Endodermal cell (in vitro differentiated cells): ENCODE results near the gene SORL1-AS1.

ENCODE experiments used
- DNase-seq: peaks from one replicate; pipeline ENCODE4 v3.0.0-alpha.2; 2017
- H3K27ac ChIP-seq: 2 replicates; pipeline ENCODE4 v1.5.1; 2013; ENCODE audit warnings: mild to moderate bottlenecking, low read depth, low read length, moderate library complexity
- H3K27me3 ChIP-seq: 2 replicates; pipeline ENCODE4 v1.6.1; 2013; ENCODE audit warnings: mild to moderate bottlenecking, low read length, moderate library complexity; ENCODE audit not compliant: insufficient read depth, control insufficient read depth, poor library complexity, severe bottlenecking
- H3K36me3 ChIP-seq: 2 replicates; pipeline ENCODE4 v1.7.0; 2013; ENCODE audit warnings: mild to moderate bottlenecking, low read length, moderate library complexity; ENCODE audit not compliant: control insufficient read depth, insufficient read depth
- H3K4me1 ChIP-seq: one replicate; pipeline ENCODE4 v1.7.0; 2013; ENCODE audit warnings: low read length; ENCODE audit not compliant: control insufficient read depth, insufficient read depth
- H3K4me3 ChIP-seq: 2 replicates; pipeline ENCODE4 v1.5.1; 2013; ENCODE audit warnings: mild to moderate bottlenecking, low read length, moderate library complexity
- H3K9ac ChIP-seq: 2 replicates; pipeline ENCODE4 v1.6.1; 2013; ENCODE audit warnings: mild to moderate bottlenecking, low read length, moderate library complexity; ENCODE audit not compliant: poor library complexity, severe bottlenecking; ENCODE audit errors: extremely low read depth
- H3K9me3 ChIP-seq: 2 replicates; pipeline ENCODE4 v1.6.1; 2013; ENCODE audit warnings: mild to moderate bottlenecking, low read length, moderate library complexity; ENCODE audit not compliant: control insufficient read depth
- H3K27ac Mint-ChIP-seq: 2 replicates; pipeline ENCODE4 v1.8.0; 2020; ENCODE audit warnings: mixed read lengths
- H3K27me3 Mint-ChIP-seq: 2 replicates; pipeline ENCODE4 v1.8.0; 2021; ENCODE audit warnings: mild to moderate bottlenecking, mixed read lengths; ENCODE audit not compliant: insufficient read depth
- H3K36me3 Mint-ChIP-seq: 2 replicates; pipeline ENCODE4 v1.8.0; 2020; ENCODE audit warnings: low read depth, mixed read lengths
- H3K4me1 Mint-ChIP-seq: 2 replicates; pipeline ENCODE4 v1.8.0; 2020; ENCODE audit warnings: mixed read lengths
- H3K4me3 Mint-ChIP-seq: 2 replicates; pipeline ENCODE4 v1.8.0; 2020; ENCODE audit warnings: mild to moderate bottlenecking, moderate library complexity, mixed read lengths
- H3K9me3 Mint-ChIP-seq: 2 replicates; pipeline ENCODE4 v1.8.0; 2020; ENCODE audit warnings: mild to moderate bottlenecking, mixed read lengths
- WGBS, 2 experiments: methylation state at CpG; one replicate each; pipeline versions ENCODE4 v1.1.5 to v1.1.7; 2013; ENCODE audit warnings: missing lambda C conversion rate in 2 of 2, mixed read lengths in 1 of 2; ENCODE audit not compliant: insufficient coverage in 1 of 2, insufficient read length in 1 of 2; 5-methylcytosine and 5-hydroxymethylcytosine counted together
- TF ChIP-seq, protein P1 (sequence below): fragments of 200-600 bp; sonication (generic); conservative IDR thresholded peaks from 2 replicates; pipeline ENCODE4 v1.5.0; 2021; ENCODE audit warnings: antibody characterized with exemption, mild to moderate bottlenecking

The SORL1-AS1 gene

DNA sequence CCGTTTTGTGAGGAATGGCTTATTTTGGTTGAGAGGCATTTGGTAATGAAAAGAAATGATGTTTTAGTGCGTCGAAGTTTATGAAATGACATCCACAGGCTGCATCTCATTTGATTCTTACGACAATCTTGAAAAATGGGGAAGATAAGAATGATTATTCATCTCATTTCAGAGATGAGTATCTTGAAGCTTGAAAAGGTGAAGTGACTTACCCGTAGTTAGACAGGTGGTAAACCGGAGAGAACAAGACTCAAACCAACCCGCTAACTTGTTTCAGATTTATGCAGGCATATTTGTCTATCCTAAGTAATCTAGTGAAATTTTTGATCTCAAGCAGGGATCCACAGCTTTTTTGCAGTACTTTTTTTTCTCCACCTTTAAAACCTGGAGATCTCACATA, 9.1 kb upstream of the SORL1-AS1 start:
- no peak overlapping the region for H3K9ac ChIP-seq
- H3K4me3 ChIP-seq = no peak overlapping the region
- Mint-ChIP-seq H3K27me3 (no peaks in the 10 kb centered on the region), H3K4me1 (peaks cover 68% of the 10 kb centered on the region), H3K36me3 (no peaks in the 10 kb centered on the region), H3K9me3 (no peaks in the 10 kb centered on the region), H3K27ac (no peak overlapping the region), H3K4me3 (no peak overlapping the region)
- H3K27me3 ChIP-seq = no peaks in the 10 kb centered on the region
- H3K27ac ChIP-seq = no peak overlapping the region
- TF ChIP-seq, protein P1, sequence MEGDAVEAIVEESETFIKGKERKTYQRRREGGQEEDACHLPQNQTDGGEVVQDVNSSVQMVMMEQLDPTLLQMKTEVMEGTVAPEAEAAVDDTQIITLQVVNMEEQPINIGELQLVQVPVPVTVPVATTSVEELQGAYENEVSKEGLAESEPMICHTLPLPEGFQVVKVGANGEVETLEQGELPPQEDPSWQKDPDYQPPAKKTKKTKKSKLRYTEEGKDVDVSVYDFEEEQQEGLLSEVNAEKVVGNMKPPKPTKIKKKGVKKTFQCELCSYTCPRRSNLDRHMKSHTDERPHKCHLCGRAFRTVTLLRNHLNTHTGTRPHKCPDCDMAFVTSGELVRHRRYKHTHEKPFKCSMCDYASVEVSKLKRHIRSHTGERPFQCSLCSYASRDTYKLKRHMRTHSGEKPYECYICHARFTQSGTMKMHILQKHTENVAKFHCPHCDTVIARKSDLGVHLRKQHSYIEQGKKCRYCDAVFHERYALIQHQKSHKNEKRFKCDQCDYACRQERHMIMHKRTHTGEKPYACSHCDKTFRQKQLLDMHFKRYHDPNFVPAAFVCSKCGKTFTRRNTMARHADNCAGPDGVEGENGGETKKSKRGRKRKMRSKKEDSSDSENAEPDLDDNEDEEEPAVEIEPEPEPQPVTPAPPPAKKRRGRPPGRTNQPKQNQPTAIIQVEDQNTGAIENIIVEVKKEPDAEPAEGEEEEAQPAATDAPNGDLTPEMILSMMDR = no peak
- WGBS, 2 experiments = 98% methylated on average over 4 to 7 of the region's 7 CpGs
- no peaks in the 10 kb centered on the region for H3K36me3 ChIP-seq
- H3K9me3 ChIP-seq = no peaks in the 10 kb centered on the region
- peaks cover 9% of the 10 kb centered on the region for H3K4me1 ChIP-seq
- DNase-seq = no peak

DNA sequence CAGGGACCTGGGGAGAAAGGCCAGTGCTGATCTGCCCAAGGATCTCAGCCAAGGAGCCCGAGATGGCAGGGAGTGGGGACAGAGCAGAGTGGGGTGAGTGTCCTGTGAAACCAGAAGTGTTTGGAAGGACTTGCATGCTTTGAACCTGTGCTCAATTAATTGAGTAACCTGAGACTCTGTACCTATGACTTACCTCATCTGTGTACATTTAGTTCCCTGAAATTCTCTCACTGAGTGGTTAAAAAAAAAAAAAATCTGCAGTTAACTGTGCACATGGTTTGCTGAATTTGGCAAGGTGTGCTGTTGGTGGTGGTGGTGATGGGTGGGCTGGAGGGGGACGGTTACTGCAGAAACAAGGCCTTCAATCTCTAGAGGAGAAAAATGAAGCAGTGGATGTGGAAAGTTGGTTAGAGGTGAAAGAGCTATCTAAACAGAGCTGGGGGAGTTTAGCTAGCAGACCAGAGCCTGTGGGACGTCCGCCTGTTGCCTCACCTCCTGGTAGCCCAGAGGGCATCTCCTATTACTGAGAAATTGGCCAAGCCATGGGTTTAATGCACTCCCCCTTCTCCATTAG, 8.3 kb upstream of the SORL1-AS1 start:
- Histone ChIP-seq H3K27ac (no peak overlapping the region), H3K4me3 (no peak overlapping the region), H3K9me3 (no peaks in the 10 kb centered on the region), H3K9ac (no peak overlapping the region), H3K36me3 (no peaks in the 10 kb centered on the region), H3K4me1 (peaks cover 2% of the 10 kb centered on the region), H3K27me3 (no peaks in the 10 kb centered on the region)
- Mint-ChIP-seq H3K4me3 (no peak overlapping the region), H3K27ac (no peak overlapping the region), H3K36me3 (no peaks in the 10 kb centered on the region), H3K4me1 (peaks cover 69% of the 10 kb centered on the region), H3K9me3 (no peaks in the 10 kb centered on the region), H3K27me3 (no peaks in the 10 kb centered on the region)
- DNase-seq = no peak
- WGBS, 2 experiments = 81 to 100% methylated on average over 4 of the region's 4 CpGs
- TF ChIP-seq, protein P1 = no peak

DNA sequence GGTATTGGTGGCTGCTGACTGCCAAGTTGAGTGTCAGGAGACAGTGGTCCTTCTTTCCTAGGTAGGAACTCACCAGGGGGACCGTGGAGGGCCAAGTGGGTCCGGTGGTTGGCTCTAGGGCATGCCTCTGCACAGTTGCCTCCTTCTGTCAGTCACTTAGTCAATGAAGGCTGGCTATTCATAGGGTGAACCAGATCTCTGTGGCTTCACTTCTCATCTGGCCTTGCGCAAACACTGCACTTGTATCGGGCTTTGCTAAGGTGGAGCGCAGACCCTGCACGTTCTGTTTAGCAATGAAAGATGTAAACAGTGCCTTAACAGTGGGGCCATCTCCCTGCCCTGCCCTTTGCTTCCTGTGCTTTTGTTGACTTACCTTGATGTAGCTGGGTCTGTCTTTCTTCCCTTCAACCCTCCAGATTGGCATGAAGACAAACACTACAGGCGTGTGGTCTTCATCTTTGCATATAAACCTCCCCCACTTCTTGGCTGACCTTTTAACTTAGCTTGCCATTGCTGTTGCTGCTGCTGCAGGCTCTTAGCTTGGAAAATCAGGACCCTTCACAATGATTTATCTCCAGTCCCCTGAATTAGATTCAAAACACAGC, 6.7 kb upstream of the SORL1-AS1 start:
- peaks cover 67% of the 10 kb centered on the region for H3K4me1 Mint-ChIP-seq
- H3K4me3 Mint-ChIP-seq = no peak overlapping the region
- Histone ChIP-seq H3K4me1 (no peaks in the 10 kb centered on the region), H3K9ac (no peak overlapping the region), H3K27me3 (no peaks in the 10 kb centered on the region), H3K9me3 (no peaks in the 10 kb centered on the region), H3K4me3 (no peak overlapping the region), H3K27ac (no peak overlapping the region), H3K36me3 (no peaks in the 10 kb centered on the region)
- DNase-seq = no peak
- no peaks in the 10 kb centered on the region for H3K9me3 Mint-ChIP-seq
- no peaks in the 10 kb centered on the region for H3K36me3 Mint-ChIP-seq
- WGBS, 2 experiments = 95 to 96% methylated on average over 6 to 7 of the region's 7 CpGs
- TF ChIP-seq, protein P1 = no peak
- no peaks in the 10 kb centered on the region for H3K27me3 Mint-ChIP-seq
- no peak overlapping the region for H3K27ac Mint-ChIP-seq
